Heart right ventricle (tissue), 16 donors: ENCODE data around the gene PLCH1. TPM values are rescaled to one million over a fixed set of nuclear protein-coding genes. Genes with fewer than 3 reads are reported as not detected.

Experiments used
- ATAC-seq, 8 donors: fragments of 200-7000 bp; cut with Tn5 transposase; one replicate each; pipeline ENCODE4 v1.9.1; 2020; ENCODE audit warnings: mild to moderate bottlenecking in 8 of 8, moderate library complexity in 8 of 8, moderate number of reproducible peaks in 1 of 8
- DNase-seq, 2 donors: peaks; one replicate each; pipeline ENCODE4 v3.0.0-alpha.2; 2020
- H3K27ac ChIP-seq, 10 donors: fragments of 200-600 bp; sonication (generic) in 2 of 10; one replicate each; pipeline versions ENCODE4 v1.5.0 to v1.8.0; 2020 to 2022; ENCODE audit warnings: mild to moderate bottlenecking in 3 of 10
- H3K27me3 ChIP-seq, 7 donors: fragments of 200-600 bp; one replicate each; pipeline ENCODE4 v1.8.0; 2021 to 2022; ENCODE audit warnings: mild to moderate bottlenecking in 2 of 7
- H3K36me3 ChIP-seq, 9 donors: fragments of 200-600 bp; sonication (generic) in 1 of 9; one replicate each; pipeline versions ENCODE4 v1.5.0 to v1.8.0; 2020 to 2022; ENCODE audit warnings: mild to moderate bottlenecking in 2 of 9
- H3K4me1 ChIP-seq, 9 donors: fragments of 200-600 bp; sonication (generic) in 1 of 9; one replicate each; pipeline versions ENCODE4 v1.5.0 to v1.8.0; 2020 to 2022; ENCODE audit warnings: mild to moderate bottlenecking in 4 of 9
- H3K4me3 ChIP-seq, 10 donors: fragments of 200-600 bp; sonication (generic) in 2 of 10; one replicate each; pipeline versions ENCODE4 v1.5.0 to v1.8.0; 2020 to 2022; ENCODE audit warnings: mild to moderate bottlenecking in 7 of 10, moderate library complexity in 2 of 10
- H3K9me3 ChIP-seq, 11 donors: fragments of 200-600 bp in 10 of 11; sonication (generic) in 2 of 11; one replicate each; pipeline versions ENCODE4 v1.5.0 to v1.8.0; 2013 to 2022; ENCODE audit warnings: mild to moderate bottlenecking in 2 of 11, control low read depth in 1 of 11, moderate library complexity in 1 of 11
- CTCF ChIP-seq, 9 donors: fragments of 200-600 bp; sonication (generic) in 2 of 9; IDR thresholded peaks; one replicate each; pipeline versions ENCODE4 v1.5.0 to v1.8.0; 2021 to 2022; ENCODE audit warnings: antibody characterized with exemption in 9 of 9, mild to moderate bottlenecking in 5 of 9, moderate library complexity in 1 of 9
- WGBS, 2 donors: extraction: QIAGEN DNeasy Blood & Tissue Kit; methylation state at CpG; one replicate each; pipeline ENCODE4 v1.1.7; 2013; ENCODE audit warnings: inconsistent platforms in 1 of 2; 5-methylcytosine and 5-hydroxymethylcytosine counted together
- intact Hi-C, 10 donors: fragments of 100-400 bp; cut with DNase I; formaldehyde crosslinking; loops; one replicate each; pipeline versions ENCODE4 v1.11.1 to v1.14.2; 2022
- polyA plus RNA-seq, 2 donors: library from polyadenylated mRNA; stranded (reverse); fragments of 200-250 nt; gene quantifications; one replicate each; pipeline ENCODE4 v1.2.3, GENCODE V29; 2013
- total RNA-seq, 10 donors: library from RNA; stranded (reverse); fragmentation: NEBNext Ultra II Directional in 3 of 10; extraction: Animal tissue kit (Norgen Biotek cat#: 25700) in 3 of 10; gene quantifications; one replicate each; pipeline versions ENCODE4 v1.2.1 to v1.2.4, GENCODE V29; 2021 to 2023
- donor health status: Arrhythmogenic right ventricular cardiomyopathy.
- donor health status: ischemic (EF 13 %, LVEDD 7.1; RV severe dilation, severe dysfunction).
- donor health status: healthy with polysubstance abuse.
- donor health status: DM: no; HTN: yes; CAD: no.
- donor health status: DM: no; HTN: no; CAD: no.
- donor health status: ischemic (EF 25% LVEDD 6.9; RV normal size, moderate dysfunction).
- donor health status: ischemic (EF 25% LVEDD 5.7; RV mildly dilated, moderate dysfunction).
- donor health status: healthy.
- donor health status: DM: yes; HTN: yes; CAD: no.
- donor health status: Ischemic cardiomyopathy.
- donor health status: ischemic (EF 35%, LVEDD 5.7; RV mildly dilated, moderate dysfunction).
- donor health status: nonischemic (EF 11% LVEDD 7.7; RV severe dilation, severe dysfunction).
- donor health status: DM: yes; HTN: yes; CAD: no.
- donor health status: PGD.
- donor health status: ischemic (EF 29% LVEDD 5.4; RV normal size, mild dysfunction).
- donor health status: nonischemic (EF 23%, LVEDD 6.1; RV moderate dilation, normal function).

PLCH1 gene
- total and polyA plus RNA-seq, 12 donors: 0.13 to 2.1 (median 0.51) TPM

- 93 to 98% methylated on average over 1 of the region's 1 CpG for WGBS, 2 donors
- no peak for TF ChIP-seq CTCF (IDR thresholded peaks at IDR 0.05)
- no peak for ATAC-seq
- H3K36me3 ChIP-seq: no peaks in the 10 kb centered on the region
- H3K27me3 ChIP-seq: no peaks in the 10 kb centered on the region
- H3K27ac ChIP-seq: no peak overlapping the region
- no peak overlapping the region for H3K4me3 ChIP-seq
- no peak for DNase-seq
- intact Hi-C loops: loop anchor here in 3 of 10 donors (5.0 to 10.0 kb wide), 3 partner anchors 573 to 995 kb away; no protein-coding TSS in a partner anchor
- no peaks in the 10 kb centered on the region for H3K9me3 ChIP-seq
- no peaks in the 10 kb centered on the region for H3K4me1 ChIP-seq
These were observed 417.4 kb downstream of the PLCH1 start for GRCh38 chr3:155327430-155327829.

DNA sequence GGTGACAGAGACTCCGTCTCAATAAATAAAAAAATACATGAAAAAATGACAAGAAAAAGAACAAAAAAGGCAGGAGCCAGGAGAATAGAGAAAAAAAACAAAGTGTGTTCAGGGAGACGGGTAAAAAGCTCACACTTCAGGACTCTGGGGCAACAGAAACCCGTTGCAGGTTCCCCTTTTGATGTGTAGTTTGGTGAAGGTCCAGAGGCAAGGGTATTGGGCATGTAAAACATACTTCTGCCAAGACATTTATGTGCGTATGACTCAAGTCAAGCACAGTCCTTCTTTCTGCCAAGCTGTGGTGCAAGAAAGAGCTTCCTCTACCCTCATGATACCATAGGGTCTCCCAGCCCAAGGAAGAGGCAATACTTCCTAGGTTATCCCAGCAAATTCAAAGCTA, 418.0 kb downstream of the PLCH1 start:
- H3K36me3 ChIP-seq: no peaks in the 10 kb centered on the region
- ATAC-seq (no peak), DNase-seq (no peak)
- intact Hi-C loops: loop anchor here in 3 of 10 donors (5.0 to 10.0 kb wide), 3 partner anchors 572 to 995 kb away; no protein-coding TSS in a partner anchor
- no peaks in the 10 kb centered on the region for H3K4me1 ChIP-seq
- 83 to 84% methylated on average over 4 of the region's 4 CpGs for WGBS, 2 donors
- H3K4me3 ChIP-seq: no peak overlapping the region
- H3K27me3 ChIP-seq: no peaks in the 10 kb centered on the region
- TF ChIP-seq CTCF (IDR thresholded peaks at IDR 0.05): no peak
- no peaks in the 10 kb centered on the region for H3K9me3 ChIP-seq
- no peak overlapping the region for H3K27ac ChIP-seq

- DNase-seq (no peak), ATAC-seq (no peak)
- intact Hi-C loops: loop anchor here in 3 of 10 donors (5.0 to 10.0 kb wide), 3 partner anchors 571 to 994 kb away; no protein-coding TSS in a partner anchor
- no peak for TF ChIP-seq CTCF (IDR thresholded peaks at IDR 0.05)
- Histone ChIP-seq H3K9me3 (no peaks in the 10 kb centered on the region), H3K27ac (no peak overlapping the region), H3K4me1 (no peaks in the 10 kb centered on the region), H3K36me3 (no peaks in the 10 kb centered on the region), H3K4me3 (no peak overlapping the region), H3K27me3 (no peaks in the 10 kb centered on the region)
- WGBS, 2 donors: 78 to 84% methylated on average over 5 of the region's 5 CpGs
These were observed 418.6 kb downstream of the PLCH1 start for GRCh38 chr3:155326244-155326643.

Other genes starting within 250 kb of the PLCH1 start
- gene C3orf33, start 61.2 kb upstream of the PLCH1 start, total RNA-seq: 1 to 10 TPM; 4.3 to 8.5 (median 6.2) TPM
- 1 to 10 TPM; 2.3 to 3.0 TPM for gene C3orf33, start 61.2 kb upstream of the PLCH1 start, polyA plus RNA-seq
- gene SLC33A1, start 109.4 kb upstream of the PLCH1 start, total RNA-seq: 10 to 100 TPM; 18.9 to 35.3 (median 25.8) TPM
- gene SLC33A1, start 109.4 kb upstream of the PLCH1 start, polyA plus RNA-seq: 10 to 100 TPM in 1 of 2 donors, 1 to 10 TPM in 1; 4.3 to 12.7 TPM
- 10 to 100 TPM; 23.5 to 34.5 (median 30.6) TPM for gene GMPS, start 125.6 kb upstream of the PLCH1 start, total RNA-seq
- gene GMPS, start 125.6 kb upstream of the PLCH1 start, polyA plus RNA-seq: 10 to 100 TPM; 10.2 to 20.5 TPM